Ureter (tissue), 1 donor: ENCODE data around the gene SLMAP. TPM values are rescaled to one million over a fixed set of nuclear protein-coding genes. Genes with fewer than 3 reads are reported as not detected.

Experiments
- DNase-seq: peaks from one replicate; pipeline ENCODE4 v3.0.0-alpha.2; 2020; ENCODE audit warnings: low spot score
- total RNA-seq: library from RNA; stranded (reverse); gene quantifications from one replicate; pipeline ENCODE4 v1.2.4, GENCODE V29; 2023
- donor health status: DM: yes; HTN: yes; CAD: no.

The SLMAP gene
- total RNA-seq, 1 donor from 2014 or later: 159 TPM

DNA sequence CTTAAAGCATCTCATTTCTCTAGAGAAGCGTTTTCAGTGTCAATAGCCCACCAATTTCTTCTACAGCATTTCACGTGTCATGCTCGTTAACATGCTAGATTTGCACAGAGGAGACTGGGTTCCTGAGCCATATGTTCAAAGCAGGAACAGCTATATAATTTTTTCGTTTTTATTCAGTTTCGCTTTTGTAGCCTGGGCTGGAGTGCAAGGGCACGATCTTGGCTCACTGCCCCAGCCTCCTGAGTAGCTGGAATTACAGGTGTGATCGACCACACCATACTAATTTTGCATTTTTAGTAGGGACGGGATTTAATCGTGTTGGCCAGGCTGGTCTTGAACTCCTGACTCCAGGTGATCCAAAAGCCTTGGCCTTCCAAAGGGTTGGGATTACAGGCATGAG lies 6.6 kb upstream of the SLMAP start:
- DNase-seq: no peak

DNA sequence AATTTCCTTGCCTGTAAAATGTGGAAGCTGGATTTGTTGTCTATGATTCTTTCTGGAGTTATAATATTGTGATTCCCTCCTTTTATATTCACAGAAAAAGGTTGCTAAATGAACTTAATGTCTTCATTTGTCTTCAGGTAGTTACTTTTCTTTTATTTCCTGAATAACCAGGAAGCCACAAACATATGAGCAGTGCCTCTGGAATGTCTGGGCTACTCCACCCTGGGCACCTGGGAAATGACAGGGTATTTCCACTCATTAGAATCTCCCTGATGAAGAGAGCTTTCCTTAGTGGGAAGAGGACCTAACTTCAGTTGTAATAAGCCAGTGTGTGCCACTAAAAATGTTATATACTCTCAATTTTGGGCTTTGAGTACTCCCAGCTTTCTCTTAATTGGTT lies 3.8 kb upstream of the SLMAP start:
- DNase-seq: peak; percentile 57

DNA sequence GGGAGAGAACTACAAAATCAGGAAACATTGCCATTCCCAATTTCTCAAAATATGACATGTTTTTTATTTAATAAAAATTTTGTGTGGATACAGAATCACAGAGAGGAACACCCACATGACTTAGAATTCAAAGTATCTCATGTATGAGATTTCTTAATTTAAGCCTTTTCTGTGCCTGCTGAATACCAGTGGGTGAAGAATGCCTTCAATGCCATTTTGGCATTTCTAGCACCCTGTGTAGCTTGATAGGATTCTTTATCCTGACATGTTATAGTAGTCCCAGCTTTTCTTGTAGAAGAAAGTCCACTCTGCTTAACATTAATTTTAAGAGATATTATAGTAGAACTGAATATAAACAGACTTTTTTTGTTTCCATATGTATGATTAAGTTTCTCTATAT lies 3.1 kb upstream of the SLMAP start:
- DNase-seq: no peak

DNA sequence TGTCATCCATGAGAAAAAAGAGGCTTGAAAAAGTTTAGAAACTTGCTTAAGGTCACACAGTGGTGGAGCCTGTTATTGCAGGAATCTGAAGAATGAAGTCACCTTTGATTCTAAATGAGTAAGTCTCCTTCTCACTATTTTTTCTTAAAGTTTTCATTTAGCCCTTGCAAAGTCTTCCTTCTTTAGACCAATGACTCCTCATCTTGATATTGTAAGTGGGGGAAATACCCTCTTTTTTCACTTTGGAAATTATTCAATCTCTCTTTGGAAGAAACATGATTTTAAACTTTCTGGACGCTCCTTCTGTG lies 787 bp upstream of the SLMAP start:
- DNase-seq: no peak

DNA sequence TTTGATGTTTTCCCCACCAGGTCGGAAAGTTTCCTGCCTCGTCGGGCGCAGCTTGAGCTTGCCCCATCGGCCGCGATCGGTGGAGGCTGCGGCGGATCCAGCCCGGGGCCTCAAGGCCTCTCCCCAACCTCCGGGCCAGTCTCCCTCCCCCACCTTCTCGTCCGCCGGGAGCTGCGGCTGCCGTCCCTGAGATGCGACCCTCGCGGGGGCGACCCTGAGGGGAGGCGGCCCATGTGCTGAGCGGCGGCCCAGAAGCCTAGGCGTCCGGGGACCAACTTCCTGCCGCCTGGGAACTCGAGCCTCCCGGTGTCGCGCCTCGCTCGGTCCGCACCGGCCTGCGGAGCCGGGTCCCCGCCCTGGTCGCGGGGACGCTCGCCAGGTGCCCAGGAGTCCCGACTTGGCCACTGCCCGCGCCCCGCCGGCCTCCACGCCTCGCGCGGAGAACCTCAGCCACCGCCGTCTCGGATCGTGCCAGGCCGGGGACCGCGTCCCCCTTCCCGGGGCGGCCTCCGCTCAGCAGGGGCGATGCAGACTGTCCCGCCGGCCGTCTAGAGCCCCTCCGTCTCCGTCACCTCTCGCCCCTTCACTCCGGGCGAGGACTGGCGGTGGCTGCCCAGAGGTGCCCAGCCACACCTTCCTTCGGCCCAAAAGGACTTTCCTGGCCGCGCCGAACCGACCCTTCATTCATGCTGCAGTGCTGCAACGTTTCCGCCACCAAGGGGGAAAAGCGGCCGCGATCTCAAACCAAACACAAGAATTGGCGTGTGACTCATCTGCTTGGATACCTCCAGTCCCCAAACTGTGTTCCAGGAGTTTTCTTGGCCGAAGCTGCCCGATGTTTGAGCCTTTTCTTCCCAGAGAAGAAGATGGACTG lies 656 bp downstream of the SLMAP start:
- peak; percentile 69 for DNase-seq

DNA sequence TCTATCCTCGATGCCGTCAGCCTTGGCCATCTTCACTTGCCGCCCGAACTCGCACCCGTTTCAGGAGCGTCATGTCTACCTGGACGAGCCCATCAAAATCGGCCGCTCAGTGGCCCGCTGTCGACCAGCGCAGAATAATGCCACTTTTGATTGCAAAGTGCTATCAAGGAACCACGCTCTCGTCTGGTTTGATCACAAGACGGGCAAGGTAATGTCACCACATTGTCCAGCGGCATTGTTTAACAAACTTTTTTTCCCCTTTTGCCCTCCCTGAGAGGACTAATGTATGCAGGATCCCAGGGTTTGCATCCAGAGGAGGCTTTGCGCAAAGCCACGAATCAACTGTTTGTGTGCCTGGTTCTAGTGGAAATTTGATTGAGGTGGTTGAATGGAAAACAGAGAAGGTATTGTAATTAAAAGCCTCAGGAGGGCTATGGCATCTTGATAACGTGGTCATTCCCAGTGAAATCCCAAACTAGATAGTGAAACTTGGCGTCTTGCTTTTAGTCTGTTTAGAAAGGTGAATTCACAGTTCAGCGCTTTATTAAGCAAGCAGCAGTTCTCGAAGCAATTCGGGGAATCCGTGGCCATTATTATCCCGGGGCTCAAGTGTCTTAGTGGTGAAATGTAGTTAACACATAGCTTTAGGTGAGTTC lies 1.7 kb downstream of the SLMAP start:
- DNase-seq: peak; percentile 44

DNA sequence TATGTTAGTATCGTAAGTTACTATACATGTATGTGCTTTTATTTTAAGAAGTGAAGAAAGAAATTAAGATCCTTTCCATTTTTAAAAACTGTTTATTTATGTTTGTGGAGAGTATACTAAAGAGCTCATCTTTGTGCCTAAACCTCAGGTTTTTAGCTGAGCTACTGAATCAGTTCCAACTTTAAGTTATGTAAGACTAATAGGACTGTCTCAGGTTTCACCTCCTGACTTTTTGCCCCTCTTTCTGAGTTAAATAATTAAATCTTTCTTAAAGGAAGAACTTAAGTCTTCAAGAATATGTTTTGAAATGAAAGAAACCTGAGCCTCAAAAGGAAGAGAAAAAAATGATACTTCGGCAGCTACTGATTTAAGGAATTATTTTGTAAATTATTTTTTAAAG lies 2.6 kb downstream of the SLMAP start:
- no peak for DNase-seq

DNA sequence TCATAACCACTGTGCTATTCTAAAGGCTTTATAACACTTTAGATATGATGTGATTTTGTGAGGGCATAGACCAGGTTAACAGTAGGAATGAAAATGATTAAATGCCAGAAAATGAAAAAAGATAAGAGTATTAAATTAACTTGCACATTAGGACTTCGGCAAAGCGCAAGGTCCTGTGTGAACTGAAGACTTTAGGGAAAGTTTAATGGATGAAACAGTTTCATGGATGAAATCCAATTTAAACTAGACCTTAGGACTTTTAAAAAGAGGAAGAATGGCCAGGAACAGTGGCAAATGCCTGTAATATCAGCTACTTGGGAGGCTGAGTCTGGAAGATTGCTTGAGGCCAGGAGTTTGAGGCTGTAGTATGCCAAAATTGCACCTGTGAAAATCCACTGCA lies 8.7 kb downstream of the SLMAP start:
- no peak for DNase-seq

DNA sequence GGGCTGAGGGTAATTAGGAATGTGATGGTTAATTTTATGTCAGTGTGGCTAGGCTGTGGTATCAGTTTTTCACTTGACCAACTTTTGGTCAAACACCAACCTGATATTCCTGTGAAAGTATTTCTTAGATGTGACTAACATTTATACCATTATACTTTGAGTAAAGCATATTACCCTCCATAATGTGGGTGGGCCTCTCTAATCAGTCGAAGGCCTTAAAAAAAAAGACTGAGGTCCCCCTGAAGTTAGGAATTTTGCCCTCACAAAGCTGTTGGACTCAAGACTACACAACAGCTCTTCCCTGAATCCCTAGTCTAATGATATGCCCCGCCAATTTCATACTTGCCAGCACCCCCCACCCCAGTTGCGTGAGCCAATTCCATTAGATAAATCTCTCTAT lies 12.5 kb downstream of the SLMAP start:
- DNase-seq: no peak

DNA sequence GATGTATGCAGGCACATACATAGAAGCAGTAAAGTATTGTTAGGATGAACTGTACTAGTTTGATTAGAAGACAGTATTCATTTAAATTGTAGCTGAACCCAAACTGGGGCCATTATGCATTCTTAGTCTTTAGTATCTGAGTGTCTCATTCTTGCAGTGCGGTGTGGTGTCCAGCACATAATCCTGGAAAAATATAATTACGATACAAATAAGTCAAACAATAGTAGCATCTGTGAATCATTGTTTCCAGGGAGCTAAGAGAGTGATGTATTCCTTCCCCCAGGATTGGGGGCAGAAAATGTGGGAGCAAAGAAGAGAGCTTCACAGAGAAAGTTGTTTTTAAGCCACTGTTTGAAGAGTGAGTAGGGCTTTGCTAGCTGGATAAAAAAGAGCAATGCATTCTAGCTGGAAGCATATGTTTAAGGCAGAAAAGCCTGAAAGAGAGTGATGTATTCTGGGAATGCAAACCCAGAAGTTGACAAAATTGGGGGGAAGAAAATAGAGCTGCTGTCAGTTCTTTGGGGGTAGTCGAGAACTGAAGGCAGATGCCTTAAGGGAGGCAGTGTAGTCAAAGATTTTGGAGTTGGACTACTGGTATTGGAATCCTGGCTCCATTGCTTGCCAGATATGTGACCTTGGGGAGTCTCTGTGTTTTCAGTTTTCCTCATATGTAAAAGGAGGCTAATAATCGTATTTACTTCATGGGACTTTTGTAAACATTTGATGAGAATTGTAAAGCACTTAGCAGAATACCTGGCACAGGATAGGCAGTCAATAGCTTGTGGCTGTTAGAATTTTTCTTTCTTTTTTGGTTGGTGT lies 14.1 kb downstream of the SLMAP start:
- DNase-seq: no peak

DNA sequence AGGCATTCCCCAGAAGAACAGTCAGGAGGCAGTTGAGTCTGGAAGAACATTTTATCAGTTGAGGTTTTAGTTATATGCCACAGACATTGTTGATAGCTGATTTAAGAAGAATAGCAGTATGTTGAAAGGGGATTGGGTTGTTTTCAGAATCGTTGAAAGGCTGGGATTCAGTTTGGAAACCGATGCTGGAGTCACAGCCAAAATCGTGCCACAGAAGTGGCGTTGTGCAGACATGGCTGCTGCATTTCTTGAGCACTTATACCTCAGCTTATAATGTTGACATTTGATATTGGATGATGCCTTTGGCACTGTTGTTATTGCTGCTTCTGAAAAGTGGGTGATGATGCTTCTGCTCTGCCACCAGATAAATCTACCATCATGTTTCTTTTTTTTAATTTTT lies 16.1 kb downstream of the SLMAP start:
- DNase-seq: no peak

DNA sequence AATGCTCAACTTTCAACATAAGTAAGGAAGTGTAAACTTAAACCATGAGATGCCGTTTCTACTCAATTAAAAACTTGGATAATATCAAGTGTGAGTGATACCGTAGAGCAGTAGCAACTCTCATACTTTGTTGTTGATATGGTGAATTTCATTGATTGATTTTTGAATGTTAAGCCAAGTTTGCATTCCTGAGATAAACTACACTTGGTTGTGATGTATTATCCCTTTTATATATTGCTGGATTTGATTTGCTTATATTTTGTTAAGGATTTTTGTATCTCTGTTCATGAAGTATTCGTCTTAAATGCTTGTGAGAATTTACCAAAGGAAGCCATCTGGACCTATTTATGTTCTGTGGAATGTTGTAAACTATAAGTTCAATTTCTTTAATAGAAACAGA lies 21.7 kb downstream of the SLMAP start:
- DNase-seq: no peak

DNA sequence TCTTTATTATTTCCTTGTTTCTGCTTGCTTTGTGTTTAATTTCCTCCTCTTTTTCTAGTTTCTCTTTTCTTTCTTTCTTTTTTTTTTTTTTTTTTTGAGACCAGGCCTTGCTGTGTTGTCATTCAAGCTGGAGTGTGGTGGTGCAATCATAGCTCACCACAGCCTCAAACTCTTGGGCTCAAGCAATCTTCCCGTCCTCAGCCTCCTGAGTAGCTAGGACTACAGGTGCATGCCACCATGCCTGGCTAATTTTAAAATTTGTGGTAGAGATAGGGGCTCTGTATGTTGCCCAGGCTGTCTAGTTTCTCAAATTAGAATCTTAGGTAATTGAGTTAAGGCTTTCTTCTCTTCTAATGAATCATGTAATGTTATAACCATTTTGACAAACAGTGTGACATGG lies 22.4 kb downstream of the SLMAP start:
- DNase-seq: no peak

DNA sequence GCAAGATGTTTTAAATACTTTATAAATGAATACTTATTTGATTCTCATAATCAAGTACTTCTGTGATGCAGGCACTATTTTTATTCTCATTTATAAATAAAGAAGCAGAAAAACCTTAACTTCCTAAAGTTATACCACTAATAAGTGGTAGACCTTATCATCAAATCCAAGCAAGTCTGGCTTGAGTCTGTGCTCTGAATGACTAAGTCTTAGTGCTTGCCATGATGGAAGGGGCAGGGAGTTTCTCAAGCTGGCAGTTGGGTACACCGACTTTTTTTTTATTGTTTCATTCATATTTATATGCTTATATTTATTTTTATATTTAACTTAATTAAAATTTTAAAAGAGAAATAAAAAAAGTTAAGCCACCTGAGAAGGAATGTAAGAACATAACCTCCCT lies 23.6 kb downstream of the SLMAP start:
- no peak for DNase-seq

DNA sequence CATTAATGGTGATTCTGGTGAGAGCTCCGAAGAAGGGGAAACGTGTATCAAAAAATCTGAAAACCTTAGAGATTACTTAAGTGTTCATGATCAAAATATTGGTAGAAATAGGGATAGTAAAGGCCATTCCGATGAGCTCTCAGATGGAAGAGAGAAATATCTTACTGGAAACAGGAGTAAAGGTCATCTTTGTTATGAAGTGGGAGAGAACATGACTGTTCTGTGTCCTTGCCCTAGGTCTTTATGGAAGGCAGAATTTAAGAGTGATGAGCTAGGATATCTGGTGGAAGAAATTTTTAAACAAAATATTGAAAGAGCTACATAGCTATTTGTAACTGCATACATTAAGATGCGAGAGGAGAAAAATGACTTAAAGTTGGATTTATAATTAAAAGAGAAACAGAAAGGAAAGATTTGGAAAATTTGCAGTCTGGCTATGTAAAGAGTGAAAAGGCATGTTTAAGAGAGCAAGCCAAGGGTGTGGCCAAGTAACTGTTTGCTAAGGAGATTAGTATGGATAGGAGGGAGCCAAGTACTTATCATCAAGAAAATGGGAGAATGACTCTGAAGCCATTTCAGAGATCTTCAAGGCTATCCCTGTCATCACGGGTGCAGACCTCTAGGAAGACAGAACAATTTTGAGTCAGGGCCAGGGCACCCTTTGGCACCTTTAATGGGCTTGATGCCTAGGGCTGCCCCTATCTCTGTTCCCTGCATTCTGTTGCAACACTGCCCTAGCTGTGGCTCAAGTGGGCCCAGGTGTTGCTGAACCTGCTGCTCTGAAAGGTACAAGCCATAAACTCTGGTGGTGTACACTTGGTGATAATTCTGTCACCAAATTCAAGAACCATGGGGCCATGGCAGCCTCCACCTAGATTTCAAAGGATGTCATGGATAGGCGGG lies 27.3 kb downstream of the SLMAP start:
- no peak for DNase-seq

DNA sequence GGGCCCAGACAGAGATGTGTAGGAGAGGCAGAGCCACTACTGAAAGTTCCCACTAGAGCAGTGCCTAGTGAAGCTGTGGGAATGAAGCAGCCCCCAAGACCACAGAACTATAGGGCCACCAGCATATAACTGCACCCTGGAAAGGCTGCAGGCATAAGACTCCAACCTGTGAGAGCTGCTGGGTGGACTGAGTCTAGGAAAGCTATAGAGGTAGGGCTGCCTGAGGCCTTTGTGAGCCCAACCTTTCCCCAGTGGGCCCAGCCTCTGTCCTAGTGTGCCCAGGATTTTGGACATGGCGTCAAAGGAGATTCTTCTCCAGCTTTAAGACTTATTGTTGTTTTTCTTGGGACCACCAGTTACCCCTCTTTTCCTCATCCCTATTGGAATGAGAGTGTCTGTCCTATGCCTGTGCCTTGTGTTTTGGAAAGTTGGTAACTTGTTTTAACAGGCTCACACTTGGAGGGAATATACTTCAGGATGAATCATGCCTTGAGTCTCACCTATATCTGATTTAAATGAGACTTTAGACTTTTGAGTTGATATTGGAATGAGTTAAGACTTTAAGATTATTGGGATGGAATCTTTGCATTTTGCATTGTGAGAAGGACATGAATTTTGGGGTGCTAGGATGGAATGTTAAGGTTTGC lies 28.1 kb downstream of the SLMAP start:
- no peak for DNase-seq

DNA sequence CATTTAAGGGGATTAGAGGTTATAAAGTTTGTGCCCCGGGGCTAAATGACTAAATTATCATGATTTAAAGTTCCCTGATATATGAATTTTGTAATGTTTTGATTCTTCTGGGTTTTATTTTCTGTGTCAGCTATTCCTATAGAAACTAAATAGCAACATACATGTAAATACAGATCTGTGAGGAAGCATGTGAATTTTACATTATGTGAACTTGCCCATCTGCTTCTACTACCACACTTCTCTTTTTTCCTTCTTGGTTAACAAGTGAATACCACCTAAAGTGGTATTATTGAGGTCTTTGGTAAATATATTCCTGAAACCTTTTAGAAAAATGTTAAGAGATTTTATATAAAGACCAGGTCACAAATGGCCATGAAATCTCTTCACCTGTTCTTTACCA lies 29.3 kb downstream of the SLMAP start:
- no peak for DNase-seq

DNA sequence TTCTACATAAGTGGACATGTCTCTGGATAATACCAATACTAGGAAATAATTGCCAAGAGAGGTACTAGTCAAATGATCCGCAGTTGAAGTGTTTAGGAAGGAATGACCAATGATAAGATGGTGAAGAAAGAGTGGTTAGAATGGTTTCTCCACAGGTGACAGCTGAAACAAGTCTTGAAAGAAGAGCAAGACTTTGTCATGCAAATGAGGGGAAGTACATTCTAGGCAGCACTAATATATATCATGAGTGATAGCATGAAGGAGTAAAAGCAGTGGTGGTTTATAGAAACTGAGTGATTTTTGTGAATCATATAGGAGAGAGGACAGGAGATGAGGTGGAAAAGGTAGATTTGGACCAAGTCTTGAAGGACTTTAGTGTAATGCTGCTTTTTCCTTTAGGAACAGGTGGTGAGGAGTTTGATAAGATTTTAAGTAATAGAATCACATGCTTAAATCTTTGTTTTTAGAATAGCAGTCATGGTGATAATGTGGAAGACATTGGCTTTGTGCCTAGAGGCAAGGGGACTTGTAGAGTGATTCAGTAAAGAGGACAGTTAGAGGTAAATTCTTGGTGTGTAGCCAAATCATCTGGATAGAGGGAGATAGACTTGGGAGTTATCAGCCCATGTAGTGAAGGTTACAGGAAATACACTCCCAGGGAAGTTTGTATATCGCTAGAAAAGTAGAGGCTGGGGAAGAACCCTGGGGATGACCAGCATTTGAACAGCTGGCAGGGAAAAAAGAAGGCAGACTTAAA lies 31.9 kb downstream of the SLMAP start:
- no peak for DNase-seq

DNA sequence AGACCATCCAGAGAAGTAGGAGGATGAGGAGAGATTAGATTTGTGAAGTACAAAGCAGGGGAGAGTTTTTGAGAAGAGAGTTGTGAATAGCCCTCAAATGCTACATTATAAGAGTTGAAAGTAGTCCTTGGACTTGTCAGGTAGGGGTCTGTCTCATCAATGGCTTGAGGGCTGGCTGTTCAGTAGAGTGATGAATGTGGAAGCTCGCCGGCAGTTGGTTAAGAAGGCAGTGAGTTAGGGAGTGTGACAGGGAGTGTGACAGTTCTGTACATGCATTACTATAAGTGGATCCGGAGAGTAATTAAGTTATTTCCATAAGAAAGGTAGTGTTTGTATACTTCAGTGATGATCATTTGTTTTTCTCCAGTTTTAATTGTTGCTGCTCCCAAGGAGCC lies 32.5 kb downstream of the SLMAP start:
- no peak for DNase-seq

DNA sequence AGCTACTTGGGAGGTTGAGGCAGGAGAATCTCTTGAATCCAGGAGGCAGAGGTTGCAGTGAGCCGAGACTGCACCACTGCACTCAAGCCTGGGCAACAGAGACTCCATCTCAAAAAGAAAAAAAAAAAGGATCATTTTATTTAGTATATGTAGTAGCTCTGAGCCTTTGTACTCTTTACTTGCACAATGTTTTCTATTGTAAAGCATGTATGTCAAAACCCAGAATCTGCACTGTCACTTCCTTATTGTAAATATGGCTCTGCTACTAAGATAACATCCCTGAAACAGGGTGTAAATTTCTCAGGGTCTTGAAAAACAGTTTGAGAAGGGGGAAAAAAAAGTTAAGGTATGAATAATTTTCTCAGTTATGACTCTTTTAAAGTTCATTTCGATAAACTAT lies 35.1 kb downstream of the SLMAP start:
- no peak for DNase-seq

DNA sequence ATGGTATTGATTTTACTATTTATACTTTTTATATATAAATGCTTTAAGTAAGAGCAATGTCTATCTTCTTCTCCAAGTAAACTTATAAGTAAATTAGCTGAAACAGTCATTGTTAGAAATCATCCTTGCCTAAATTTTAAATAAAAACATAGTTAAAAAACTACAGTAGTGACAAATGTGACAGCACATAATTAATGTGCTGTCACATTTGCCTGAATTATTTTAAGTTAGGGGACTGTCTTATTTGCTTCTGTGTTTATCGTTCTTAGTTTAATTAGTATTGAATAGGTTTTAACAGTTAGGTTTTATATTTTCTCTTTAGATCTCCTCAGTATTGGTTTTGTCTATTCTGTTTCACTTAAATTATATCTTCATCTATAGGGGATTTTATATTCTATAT lies 36.1 kb downstream of the SLMAP start:
- DNase-seq: no peak
